Natural killer cell (primary cell): ENCODE data around the gene FLT1. TPM values are rescaled to one million over a fixed set of nuclear protein-coding genes. Genes with fewer than 3 reads are reported as not detected.

Experiments
- ATAC-seq, 3 donors: fragments of 150-1000 bp in 2 of 3; fragments of 200-7000 bp in 1 of 3; cut with Tn5 transposase; 1 replicate in 1 of 3; 2 replicates in 2 of 3; pipeline ENCODE4 v1.10.0; 2021; ENCODE audit warnings: mild to moderate bottlenecking in 2 of 3, moderate library complexity in 2 of 3
- DNase-seq, 2 donors: peaks; one replicate each; pipeline versions ENCODE4 v3.0.0 to v3.0.0-alpha.2; 2013 to 2021; ENCODE audit warnings: mixed read lengths in 1 of 2
- H3K27ac ChIP-seq: one replicate; pipeline ENCODE4 v1.5.1; 2013; ENCODE audit warnings: mild to moderate bottlenecking, low read length
- H3K27me3 ChIP-seq: one replicate; pipeline ENCODE4 v1.6.1; 2013; ENCODE audit warnings: low read length; ENCODE audit not compliant: control insufficient read depth, insufficient read depth
- H3K36me3 ChIP-seq: one replicate; pipeline ENCODE4 v1.6.1; 2013; ENCODE audit warnings: low read length; ENCODE audit not compliant: control insufficient read depth, insufficient read depth
- H3K4me1 ChIP-seq: one replicate; pipeline ENCODE4 v1.6.1; 2013; ENCODE audit warnings: low read length; ENCODE audit not compliant: control insufficient read depth, insufficient read depth
- H3K4me3 ChIP-seq: one replicate; pipeline ENCODE4 v1.5.1; 2013; ENCODE audit warnings: low read length
- H3K9me3 ChIP-seq: one replicate; pipeline ENCODE4 v1.6.1; 2013; ENCODE audit warnings: low read length; ENCODE audit not compliant: control insufficient read depth, insufficient read depth
- H3K27ac Mint-ChIP-seq, 2 donors: one replicate each; pipeline ENCODE4 v1.8.0; 2022; ENCODE audit warnings: mild to moderate bottlenecking in 2 of 2, mixed read lengths in 2 of 2, moderate library complexity in 1 of 2
- H3K27me3 Mint-ChIP-seq, 2 donors: one replicate each; pipeline ENCODE4 v1.8.0; 2022; ENCODE audit warnings: low read depth in 2 of 2, mixed read lengths in 2 of 2
- H3K36me3 Mint-ChIP-seq: one replicate; pipeline ENCODE4 v1.8.0; 2022; ENCODE audit warnings: mixed read lengths
- H3K4me1 Mint-ChIP-seq, 2 donors: one replicate each; pipeline ENCODE4 v1.8.0; 2022; ENCODE audit warnings: mixed read lengths in 2 of 2
- H3K4me3 Mint-ChIP-seq: one replicate; pipeline ENCODE4 v1.8.0; 2022; ENCODE audit warnings: mild to moderate bottlenecking, moderate library complexity, mixed read lengths
- H3K9me3 Mint-ChIP-seq, 2 donors: one replicate each; pipeline ENCODE4 v1.8.0; 2022; ENCODE audit warnings: mixed read lengths in 2 of 2
- WGBS: methylation state at CpG from one replicate; pipeline ENCODE4 v1.1.7; 2013; ENCODE audit warnings: missing lambda C conversion rate; ENCODE audit not compliant: insufficient coverage; 5-methylcytosine and 5-hydroxymethylcytosine counted together
- intact Hi-C: fragments of 100-400 bp; cut with micrococcal nuclease; formaldehyde crosslinking; loops from one replicate; pipeline ENCODE4 v1.14.2; 2022
- total RNA-seq, 4 donors: library from RNA; stranded (reverse); fragments of 120-200 nt in 1 of 4; gene quantifications; one replicate each; pipeline versions ENCODE4 v1.2.3 to v1.2.4, GENCODE V29; 2013 to 2022
- TF ChIP-seq, protein P1 (sequence below): fragments of 200-600 bp; IDR thresholded peaks from one replicate; pipeline ENCODE4 v1.8.0; 2022; ENCODE audit warnings: antibody characterized with exemption

The FLT1 gene
- total RNA-seq, 3 donors from 2014 or later (not counting 1 experiment from before 2014, with no cell fraction given): 0.05 to 0.43 (median 0.07) TPM

DNA sequence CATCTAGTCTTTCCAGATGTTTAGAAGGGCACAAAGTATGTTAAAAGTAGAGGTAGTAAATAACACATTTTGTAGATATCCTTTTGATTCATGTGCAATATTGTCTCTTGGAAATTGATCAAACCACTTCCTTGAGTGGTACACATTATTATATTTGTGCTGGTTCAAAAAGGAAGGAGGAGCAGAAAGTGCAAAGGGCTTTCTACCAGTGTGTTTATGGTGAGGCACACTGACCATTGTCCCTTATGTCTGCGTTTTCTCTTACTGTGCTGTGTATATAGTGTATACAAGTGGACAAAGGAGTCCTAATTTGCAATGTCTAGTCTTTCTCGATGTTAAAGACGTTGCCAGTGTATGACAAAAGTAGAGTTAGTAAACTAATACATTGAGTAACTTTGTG, 41.4 kb upstream of the FLT1 start:
- ATAC-seq (no peak), DNase-seq (no peak)
- no peak overlapping the region for H3K27ac ChIP-seq
- H3K27me3 ChIP-seq: peaks cover 14% of the 10 kb centered on the region
- H3K4me3 Mint-ChIP-seq: no peak overlapping the region
- no peaks in the 10 kb centered on the region for H3K4me1 Mint-ChIP-seq
- no peaks in the 10 kb centered on the region for H3K9me3 Mint-ChIP-seq
- intact Hi-C loops: no loop called here
- no peaks in the 10 kb centered on the region for H3K9me3 ChIP-seq
- H3K27me3 Mint-ChIP-seq: peaks cover 14 to 16% of the 10 kb centered on the region in 2 donors
- H3K4me1 ChIP-seq: peaks cover 12% of the 10 kb centered on the region
- H3K36me3 Mint-ChIP-seq: no peaks in the 10 kb centered on the region
- H3K4me3 ChIP-seq: no peak overlapping the region
- H3K36me3 ChIP-seq: no peaks in the 10 kb centered on the region
- TF ChIP-seq, protein P1, sequence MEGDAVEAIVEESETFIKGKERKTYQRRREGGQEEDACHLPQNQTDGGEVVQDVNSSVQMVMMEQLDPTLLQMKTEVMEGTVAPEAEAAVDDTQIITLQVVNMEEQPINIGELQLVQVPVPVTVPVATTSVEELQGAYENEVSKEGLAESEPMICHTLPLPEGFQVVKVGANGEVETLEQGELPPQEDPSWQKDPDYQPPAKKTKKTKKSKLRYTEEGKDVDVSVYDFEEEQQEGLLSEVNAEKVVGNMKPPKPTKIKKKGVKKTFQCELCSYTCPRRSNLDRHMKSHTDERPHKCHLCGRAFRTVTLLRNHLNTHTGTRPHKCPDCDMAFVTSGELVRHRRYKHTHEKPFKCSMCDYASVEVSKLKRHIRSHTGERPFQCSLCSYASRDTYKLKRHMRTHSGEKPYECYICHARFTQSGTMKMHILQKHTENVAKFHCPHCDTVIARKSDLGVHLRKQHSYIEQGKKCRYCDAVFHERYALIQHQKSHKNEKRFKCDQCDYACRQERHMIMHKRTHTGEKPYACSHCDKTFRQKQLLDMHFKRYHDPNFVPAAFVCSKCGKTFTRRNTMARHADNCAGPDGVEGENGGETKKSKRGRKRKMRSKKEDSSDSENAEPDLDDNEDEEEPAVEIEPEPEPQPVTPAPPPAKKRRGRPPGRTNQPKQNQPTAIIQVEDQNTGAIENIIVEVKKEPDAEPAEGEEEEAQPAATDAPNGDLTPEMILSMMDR: no peak
- WGBS: 93% methylated on average over 3 of the region's 3 CpGs
- no peak overlapping the region for H3K27ac Mint-ChIP-seq

DNA sequence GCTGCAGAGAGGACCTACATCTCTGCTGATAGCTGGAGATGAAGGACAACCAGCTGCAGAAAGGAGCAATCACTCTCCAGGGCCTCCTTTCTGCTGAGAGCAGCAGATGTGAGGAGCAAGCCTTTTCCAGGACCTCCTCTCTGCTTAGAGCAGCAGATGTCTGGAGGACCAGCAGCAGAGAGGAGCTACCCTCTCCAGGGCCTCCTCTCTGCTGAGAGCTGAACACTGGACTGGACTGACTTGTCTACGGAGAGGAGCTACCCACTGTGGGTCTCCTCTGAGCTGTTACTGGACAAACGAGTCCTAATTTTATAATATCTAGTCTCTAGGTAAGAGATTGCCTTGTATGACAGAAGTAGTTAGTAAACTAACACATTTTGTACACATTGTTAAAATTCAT, 40.8 kb upstream of the FLT1 start:
- DNase-seq: no peak
- intact Hi-C loops: no loop called here
- Mint-ChIP-seq H3K9me3 (no peaks in the 10 kb centered on the region), H3K4me3 (no peak overlapping the region), H3K36me3 (no peaks in the 10 kb centered on the region), H3K27ac (no peak overlapping the region), H3K27me3 (peaks cover 14 to 16% of the 10 kb centered on the region in 2 donors), H3K4me1 (no peaks in the 10 kb centered on the region)
- Histone ChIP-seq H3K36me3 (no peaks in the 10 kb centered on the region), H3K9me3 (no peaks in the 10 kb centered on the region), H3K27ac (no peak overlapping the region), H3K4me1 (peaks cover 19% of the 10 kb centered on the region), H3K4me3 (no peak overlapping the region), H3K27me3 (peaks cover 19% of the 10 kb centered on the region)
- no peak for ATAC-seq
- TF ChIP-seq, protein P1: no peak
- 91% methylated on average over 1 of the region's 2 CpGs for WGBS

DNA sequence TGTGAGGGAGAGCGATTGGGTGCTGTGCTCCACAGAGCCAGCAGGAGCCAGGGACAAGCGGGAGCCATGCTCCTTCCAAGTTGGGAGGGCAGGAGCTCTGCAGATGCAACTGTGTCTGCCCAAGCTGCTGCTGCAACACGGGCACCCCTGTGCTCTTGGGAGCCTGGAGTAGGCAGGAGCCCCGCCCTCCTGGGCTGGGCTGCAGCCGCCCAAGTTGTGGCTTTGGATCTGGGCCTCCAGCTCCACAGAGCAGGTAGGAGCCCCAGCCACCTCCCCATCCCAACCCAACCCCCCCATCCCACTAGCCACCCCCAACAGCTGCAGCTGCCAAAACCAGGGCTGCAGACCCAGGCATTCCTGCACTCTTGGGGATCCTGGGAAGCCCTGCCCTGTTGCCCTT, 39.9 kb upstream of the FLT1 start:
- WGBS: 88% methylated on average over 5 of the region's 5 CpGs
- TF ChIP-seq, protein P1: no peak
- H3K4me3 Mint-ChIP-seq: no peak overlapping the region
- Histone ChIP-seq H3K27me3 (peaks cover 25% of the 10 kb centered on the region), H3K9me3 (no peaks in the 10 kb centered on the region), H3K27ac (no peak overlapping the region), H3K4me1 (peaks cover 19% of the 10 kb centered on the region), H3K36me3 (no peaks in the 10 kb centered on the region), H3K4me3 (no peak overlapping the region)
- H3K36me3 Mint-ChIP-seq: no peaks in the 10 kb centered on the region
- peaks cover 14 to 16% of the 10 kb centered on the region in 2 donors for H3K27me3 Mint-ChIP-seq
- ATAC-seq (no peak), DNase-seq (no peak)
- no peak overlapping the region for H3K27ac Mint-ChIP-seq
- H3K9me3 Mint-ChIP-seq: no peaks in the 10 kb centered on the region
- H3K4me1 Mint-ChIP-seq: no peaks in the 10 kb centered on the region
- intact Hi-C loops: no loop called here

DNA sequence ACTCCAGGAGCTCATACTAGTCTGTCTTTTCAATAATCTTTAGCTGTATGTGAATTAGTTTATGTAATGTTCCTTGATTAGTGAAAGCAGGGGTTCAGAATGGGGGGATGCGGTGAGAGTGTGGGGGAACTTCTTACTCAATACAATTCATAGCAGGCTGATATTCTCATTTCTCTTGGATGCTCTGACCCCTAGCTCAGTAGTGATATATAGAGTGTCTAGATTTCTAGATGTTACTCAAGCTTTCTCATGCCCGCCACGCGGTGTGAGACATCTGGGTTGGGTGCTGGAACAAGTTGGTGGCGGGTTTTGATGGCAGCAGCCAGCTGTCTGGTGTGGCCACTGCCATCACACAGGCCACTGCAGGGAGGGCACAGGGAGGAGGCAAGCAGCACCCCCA, 39.3 kb upstream of the FLT1 start:
- Histone ChIP-seq H3K27me3 (peaks cover 27% of the 10 kb centered on the region), H3K4me1 (peaks cover 19% of the 10 kb centered on the region), H3K27ac (no peak overlapping the region), H3K4me3 (no peak overlapping the region), H3K36me3 (no peaks in the 10 kb centered on the region), H3K9me3 (no peaks in the 10 kb centered on the region)
- TF ChIP-seq, protein P1: no peak
- intact Hi-C loops: no loop called here
- H3K4me1 Mint-ChIP-seq: no peaks in the 10 kb centered on the region
- no peaks in the 10 kb centered on the region for H3K36me3 Mint-ChIP-seq
- H3K9me3 Mint-ChIP-seq: no peaks in the 10 kb centered on the region
- peaks cover 14 to 16% of the 10 kb centered on the region in 2 donors for H3K27me3 Mint-ChIP-seq
- no peak for DNase-seq
- WGBS: 66% methylated on average over 5 of the region's 5 CpGs
- no peak overlapping the region for H3K4me3 Mint-ChIP-seq
- no peak for ATAC-seq
- H3K27ac Mint-ChIP-seq: no peak overlapping the region
